ENCODE results near the gene MDM4.

Gene MDM4

DNA sequence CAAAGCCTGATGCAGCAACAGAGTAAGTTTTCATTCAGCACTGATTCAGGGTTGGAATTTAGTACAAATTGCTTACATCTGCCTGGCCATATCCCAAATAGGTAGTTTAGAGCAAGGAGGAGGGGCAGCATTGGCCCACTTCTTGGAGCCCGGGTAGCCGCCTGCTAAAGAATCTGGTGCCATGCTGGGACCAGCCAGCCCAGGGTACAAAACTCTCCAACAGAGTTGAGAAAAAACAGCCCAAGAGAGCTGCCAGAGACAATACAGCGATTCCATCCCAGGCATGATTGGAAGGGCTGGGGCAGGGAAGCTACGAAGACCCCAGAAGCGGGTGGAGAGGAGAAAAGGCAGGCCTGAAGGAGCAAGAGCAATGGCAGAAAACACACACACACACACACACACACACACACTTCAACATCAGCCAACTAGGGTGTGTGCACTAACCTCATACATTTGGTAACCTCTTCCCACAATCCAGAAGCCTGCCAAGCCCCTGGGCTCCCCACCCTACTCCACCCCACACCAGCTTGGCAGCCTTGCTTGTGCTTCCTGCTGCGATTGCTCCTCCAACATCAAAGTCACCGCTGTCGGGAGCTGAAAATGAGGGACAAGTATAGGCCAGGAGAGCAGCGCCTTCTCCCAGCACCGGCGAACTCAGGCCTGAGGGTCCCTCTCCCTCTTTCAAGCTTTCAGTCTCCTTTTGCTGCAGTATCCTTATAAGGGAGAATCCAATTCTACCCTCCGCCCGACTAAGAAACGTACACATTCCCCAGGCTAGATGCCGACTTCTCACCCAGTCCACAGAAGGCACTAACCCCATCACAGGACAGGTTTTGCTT, 22.8 kb upstream of the MDM4 start:
- peak; percentile 8 for DNase-seq (ENCODE audit: low read depth)

DNA sequence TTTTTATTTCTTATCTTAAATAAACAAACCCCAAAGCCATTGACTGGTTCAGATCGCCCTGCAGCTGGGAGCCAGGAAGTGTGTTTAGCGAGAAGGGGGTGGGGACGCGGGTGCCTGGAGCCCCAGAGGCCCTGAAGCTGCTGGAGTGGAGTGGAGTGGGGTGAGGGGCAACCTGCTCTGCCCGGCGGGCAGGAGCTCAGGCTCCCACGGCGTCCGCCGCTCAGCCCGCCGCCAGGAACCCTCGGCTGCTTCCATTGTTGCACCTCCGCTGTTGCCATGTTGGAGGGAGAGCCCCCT, 22.3 kb upstream of the MDM4 start:
- DNase-seq (ENCODE audit: low read depth), result peak; percentile 45

GRCh38 chr1:204494281-204495077, 21.7 kb upstream of the MDM4 start, which contains the start of gene PIK3C2B:
Gene PIK3C2B, minus strand, starts transcription at chr1:204494805. Its CDS starts 25,003 bp downstream, at chr1:204469802.
- peak; percentile 51 for DNase-seq (ENCODE audit: low read depth)

DNA sequence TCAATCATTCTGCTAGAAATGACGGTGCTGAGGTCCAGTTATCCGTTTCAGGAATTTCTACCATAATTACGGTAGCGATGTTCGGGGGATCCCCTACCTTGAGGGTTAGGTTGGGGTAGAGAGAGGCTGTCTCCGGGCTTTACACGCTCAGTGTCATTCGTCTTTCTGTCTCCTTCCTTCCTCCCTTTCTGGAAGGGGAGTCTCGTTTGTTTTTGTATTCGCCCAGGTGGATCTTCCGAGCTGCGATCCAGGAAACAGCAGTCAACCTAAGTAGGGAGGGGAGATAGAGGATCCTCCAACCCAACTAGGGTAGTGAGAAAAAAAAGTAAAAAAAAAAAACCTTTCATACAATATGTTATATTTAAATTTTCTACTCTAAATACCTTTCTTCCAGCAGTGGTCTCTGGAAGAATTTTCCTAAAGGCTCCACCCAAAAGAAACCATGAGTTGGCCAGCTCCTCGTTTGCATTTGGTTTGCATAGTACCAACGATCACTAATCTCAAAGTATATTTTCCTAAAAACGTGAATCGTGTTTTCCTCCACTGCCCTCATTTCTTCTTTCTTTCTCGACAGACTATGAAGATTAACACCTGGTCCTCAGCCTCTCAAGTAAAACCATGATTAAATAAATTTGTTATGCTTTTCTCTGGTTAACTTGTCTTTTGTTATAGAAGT, 21.0 kb upstream of the MDM4 start:
- peak; percentile 14 for DNase-seq (ENCODE audit: low read depth)

- DNase-seq (ENCODE audit: low read depth), result no peak
Measured at GRCh38 chr1:204495777-204496176, 20.4 kb upstream of the MDM4 start.

- no peak for DNase-seq (ENCODE audit: low read depth)
Measured at GRCh38 chr1:204498981-204499380, 17.2 kb upstream of the MDM4 start.

DNA sequence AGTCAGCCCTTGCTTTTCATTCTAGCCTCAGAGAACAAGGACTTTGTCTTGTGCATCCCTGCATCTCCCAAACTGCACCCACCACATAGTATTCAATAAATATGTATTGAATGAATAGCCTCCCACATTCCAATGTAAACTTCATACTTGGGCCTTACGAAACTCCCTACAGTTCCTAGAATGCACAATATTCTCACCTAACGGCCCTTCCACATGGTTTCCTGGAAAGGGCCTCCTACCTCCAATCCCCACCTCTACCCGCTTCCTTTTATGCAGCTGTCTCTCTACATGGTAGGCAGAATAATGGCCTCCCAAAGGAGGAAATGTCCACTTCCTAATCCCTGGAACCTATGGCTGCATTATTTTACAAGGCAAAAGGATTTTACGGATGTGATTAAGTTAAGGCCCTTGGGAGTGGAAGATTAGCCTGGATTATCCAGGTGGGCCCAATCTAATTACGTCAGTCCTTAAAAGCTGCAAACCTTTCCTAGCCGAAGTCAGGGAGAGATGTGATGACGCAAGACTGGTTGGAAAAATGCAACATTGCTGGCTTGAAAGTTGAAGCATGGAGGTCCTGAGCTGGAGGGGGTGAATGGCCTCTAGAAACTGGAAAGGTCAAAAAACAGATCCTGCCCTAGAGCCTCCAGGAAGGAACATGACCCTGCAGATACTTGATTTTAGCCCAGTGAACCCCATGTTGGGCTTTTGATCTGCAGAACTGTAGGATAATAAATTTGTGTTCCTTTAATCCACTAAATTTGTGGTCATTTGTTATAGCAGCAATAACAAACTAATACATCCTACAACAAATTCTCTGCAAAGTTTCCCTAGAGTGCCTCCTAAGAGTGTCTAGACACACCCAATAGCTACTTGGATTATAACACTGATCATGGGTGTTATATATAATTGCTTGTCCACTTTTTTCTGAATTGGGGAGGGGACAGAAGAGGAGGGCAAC, 16.4 kb upstream of the MDM4 start:
- DNase-seq (ENCODE audit: low read depth), result no peak

DNA sequence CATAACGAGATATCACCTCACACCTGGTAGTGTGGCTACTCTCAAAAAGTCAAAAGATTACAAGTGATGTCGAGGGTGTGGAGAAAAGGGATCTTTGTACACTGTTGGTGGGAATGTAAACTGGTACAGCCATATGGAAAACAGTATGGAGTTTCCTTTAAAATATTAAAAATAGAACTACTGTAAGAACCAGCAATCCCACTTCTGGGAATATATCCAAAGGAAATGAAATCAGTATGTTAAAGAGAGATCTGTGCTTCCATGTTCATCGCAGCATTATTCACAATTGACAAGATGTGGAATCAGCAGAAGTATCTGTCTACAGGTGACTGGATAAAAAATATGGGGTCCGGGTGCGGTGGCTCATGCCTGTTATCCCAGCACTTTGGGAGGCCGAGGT, 14.0 kb upstream of the MDM4 start:
- no peak for DNase-seq (ENCODE audit: low read depth)

DNA sequence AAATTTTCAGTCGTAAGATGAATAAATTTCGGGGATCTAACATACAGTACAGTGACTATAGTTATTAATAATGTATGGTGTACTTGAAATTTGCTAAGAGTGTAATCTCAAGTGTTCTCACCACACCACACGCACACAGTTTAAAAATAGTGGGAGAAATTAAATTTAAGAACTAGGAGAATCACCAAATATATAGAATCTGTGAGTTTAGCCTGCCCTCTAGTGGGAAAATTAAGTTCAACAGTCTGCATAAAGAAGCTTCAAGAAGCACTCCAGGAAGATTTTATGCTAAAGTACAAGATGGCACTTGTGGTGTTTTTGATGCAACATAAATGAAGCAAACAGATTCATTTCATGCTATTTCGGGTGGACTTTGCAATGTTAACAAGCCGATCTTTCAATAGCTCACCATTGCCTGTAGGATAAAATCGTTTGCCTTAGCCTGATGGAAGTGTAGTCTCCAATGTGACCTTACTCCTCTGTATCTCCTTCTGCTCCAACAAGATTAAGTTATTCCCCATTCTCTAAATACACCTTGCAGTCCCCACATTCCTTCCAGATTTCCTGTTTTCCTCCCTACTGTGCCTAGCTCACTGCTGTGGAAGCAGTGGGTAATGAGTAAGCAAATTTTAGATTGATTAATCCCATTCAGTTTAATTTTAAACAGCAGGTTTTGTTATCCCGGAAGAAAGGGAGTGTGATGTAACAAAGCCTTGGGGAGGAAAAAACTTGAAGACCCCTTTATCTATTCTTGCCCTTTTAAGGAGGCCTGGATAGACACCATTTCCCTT, 12.9 kb upstream of the MDM4 start:
- DNase-seq (ENCODE audit: low read depth), result no peak

DNA sequence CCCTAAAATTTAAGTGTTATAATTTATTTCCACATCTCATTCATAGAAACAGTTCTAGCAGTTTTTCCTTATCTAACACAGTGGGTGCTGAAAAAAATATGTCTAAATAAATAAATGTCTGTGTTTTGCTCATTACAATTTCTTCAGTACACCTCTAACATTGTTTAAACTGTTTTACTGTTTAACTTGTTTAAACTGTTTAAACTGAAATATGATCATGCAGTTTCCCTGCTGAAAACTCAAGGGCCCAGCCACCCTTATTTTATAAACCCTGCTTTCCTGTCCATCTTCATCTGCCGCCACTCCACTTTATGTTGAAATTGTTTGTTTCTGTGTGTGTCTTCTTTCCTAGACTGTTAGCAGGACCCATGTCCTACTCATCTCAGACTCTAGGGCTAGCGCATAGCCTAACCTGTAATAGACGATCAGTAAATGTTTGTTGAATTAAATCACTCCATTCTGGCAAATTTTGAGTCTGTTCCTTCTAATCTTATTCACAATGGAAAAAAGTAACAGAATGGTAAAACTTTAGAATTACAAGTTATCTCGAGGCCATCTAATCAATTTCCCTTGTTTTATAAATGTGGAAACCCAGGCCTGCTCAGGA, 12.2 kb upstream of the MDM4 start:
- no peak for DNase-seq (ENCODE audit: low read depth)

- no peak for DNase-seq (ENCODE audit: low read depth)
Measured at GRCh38 chr1:204505674-204506200, 10.5 kb upstream of the MDM4 start.

DNA sequence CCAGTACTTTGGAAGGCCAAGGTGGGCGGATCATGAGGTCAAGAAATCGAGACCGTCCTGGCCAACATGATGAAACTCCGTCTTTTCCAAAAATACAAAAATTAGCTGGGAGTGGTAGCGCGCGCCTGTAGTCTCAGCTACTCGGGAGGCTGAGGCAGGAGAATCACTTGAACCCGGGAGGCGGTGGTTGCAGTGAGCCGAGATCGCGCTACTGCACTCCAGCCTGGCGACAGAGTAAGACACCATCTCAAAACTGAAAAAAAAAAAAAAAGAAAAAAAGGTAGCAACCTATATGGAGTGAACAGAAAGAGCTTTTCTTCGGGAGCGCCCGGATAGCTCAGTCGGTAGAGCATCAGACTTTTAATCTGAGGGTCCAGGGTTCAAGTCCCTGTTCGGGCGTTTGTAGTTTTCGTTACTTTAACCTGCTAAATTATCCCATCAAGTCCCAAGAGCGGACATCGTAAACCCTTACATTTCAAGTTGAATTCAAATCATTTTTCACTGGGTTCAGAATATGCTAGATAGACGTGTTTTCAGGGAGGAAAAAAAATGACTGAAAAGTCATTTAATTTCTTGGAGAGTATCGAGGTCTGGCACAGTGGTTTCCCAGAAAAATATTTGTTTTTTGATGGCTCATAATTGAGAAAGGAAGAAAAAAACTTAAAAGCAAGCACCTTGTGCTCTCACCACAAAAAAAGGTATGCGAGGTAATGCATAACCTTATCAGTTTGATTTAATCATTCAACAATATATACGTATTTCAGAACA, 9.8 kb upstream of the MDM4 start:
- peak; percentile 30 for DNase-seq (ENCODE audit: low read depth)

DNA sequence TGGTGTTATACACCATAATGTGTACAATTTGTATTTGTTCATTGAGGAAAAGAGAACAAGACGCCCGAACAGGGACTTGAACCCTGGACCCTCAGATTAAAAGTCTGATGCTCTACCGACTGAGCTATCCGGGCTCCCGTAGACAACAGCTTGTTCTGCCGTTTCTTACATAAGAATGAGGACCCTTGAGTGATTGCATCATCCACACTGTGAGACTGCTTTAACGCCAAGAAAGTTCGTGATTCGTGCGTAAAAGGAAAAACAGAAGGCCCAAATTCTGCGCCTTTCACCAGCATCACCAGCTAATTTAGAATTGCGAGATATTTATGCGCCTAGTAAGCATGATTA, 9.3 kb upstream of the MDM4 start:
- DNase-seq (ENCODE audit: low read depth), result peak; percentile 72

GRCh38 chr1:204507317-204508105, 8.7 kb upstream of the MDM4 start:
- no peak for DNase-seq (ENCODE audit: low read depth)

DNA sequence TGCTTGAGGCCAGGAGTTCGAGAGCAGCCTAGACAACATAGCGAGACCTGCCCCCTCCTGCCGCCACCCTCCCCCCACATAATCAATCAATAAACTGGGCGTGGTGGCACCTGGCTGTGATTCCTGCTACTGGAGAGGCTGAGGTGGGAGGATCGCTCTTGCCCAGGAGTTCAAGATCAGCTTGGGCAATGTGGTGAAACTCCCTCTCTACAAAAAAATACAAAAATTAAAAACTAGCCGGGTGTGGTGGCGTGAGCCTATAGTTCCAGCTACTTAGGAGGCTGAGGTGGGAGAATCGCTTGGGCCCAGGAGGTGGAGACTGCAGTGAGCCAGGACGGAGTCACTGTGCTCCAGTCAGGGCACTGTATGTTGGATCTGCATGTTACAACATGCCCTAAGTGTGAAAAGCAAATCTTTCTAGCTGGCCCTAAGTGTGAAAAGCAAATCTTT, 7.0 kb upstream of the MDM4 start:
- DNase-seq (ENCODE audit: low read depth), result no peak

DNA sequence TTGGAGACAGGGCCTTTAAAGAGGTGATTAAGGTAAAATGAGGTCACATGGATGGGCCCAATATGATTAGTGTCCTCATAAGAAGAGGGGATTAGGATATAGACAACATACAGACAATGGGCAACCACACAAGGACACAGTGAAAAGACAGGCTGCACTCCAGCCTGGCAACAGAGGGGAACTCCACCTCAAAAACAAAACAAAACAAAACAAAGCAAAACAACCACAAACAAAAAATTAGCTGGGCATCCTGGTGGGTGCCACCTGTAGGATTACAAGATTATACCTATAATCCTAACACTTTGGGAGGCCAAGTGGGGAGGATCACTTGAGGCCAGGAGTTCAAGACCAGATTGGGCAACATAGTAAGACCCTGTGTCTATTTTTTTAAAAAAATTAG, 4.8 kb upstream of the MDM4 start:
- no peak for DNase-seq (ENCODE audit: low read depth)

- peak; percentile 52 for DNase-seq (ENCODE audit: low read depth)
Measured at GRCh38 chr1:204513117-204513716, 3.0 kb upstream of the MDM4 start.

- DNase-seq (ENCODE audit: low read depth), result no peak
Measured at GRCh38 chr1:204514828-204515227, 1.4 kb upstream of the MDM4 start.

Data from T-helper 22 cell (primary cell).